ENCODE results near the gene LARP1. TPM values are rescaled to one million over a fixed set of nuclear protein-coding genes. Genes with fewer than 3 reads are reported as not detected.
A peak's percentile ranks its signal among the peaks of the same experiment; 100 is the strongest.

The LARP1 gene
- polyA plus RNA-seq, result 39.3 to 139 TPM (median 65.6 TPM) in 3 replicates
- polyA plus RNA-seq (2011; ENCODE audit: low read depth), result 74.4 TPM
- 74.6 and 86.7 TPM in 2 replicates for polyA plus RNA-seq (2011; cell fraction: cytosol; rRNA removed)
- polyA plus RNA-seq (2011; cell fraction: nucleus; rRNA removed), result 161 and 167 TPM in 2 replicates
- 51.1 and 105 TPM in 2 replicates for polyA plus RNA-seq (2012; ENCODE audit: low replicate concordance)
- 74.0 to 207 TPM (median 113 TPM) in 3 replicates for polyA minus RNA-seq
- 70.0 TPM for polyA minus RNA-seq (2011; cell fraction: cytosol; rRNA and poly(A)+ RNA removed)
- polyA minus RNA-seq (2011; cell fraction: nucleus; rRNA and poly(A)+ RNA removed), result 98.7 and 186 TPM in 2 replicates

GRCh38 chr5:154755361-154756008 lies at the start of gene LARP1:
Gene LARP1 (plus strand): TSS chr5:154755377. CDS start chr5:154755758, 381 bp downstream.
- no peak for DNase-seq (ENCODE audit: low read depth, low spot score)
- FAIRE-seq, result no peak
- Histone ChIP-seq H3K9me3 (ENCODE audit: control insufficient read depth, low read depth, low read length) (no peaks in the 10 kb centered on the region), H4K20me1 (ENCODE audit: control insufficient read depth, extremely low read depth, insufficient read depth, low read length) (peaks cover 25% of the 10 kb centered on the region), H3K9ac (ENCODE audit: control insufficient read depth, extremely low read depth, insufficient read depth, low read length) (peak within 1 kb of the TSS; percentile 97), H3K36me3 (ENCODE audit: control insufficient read depth in 2 of 2, extremely low read depth in 1 of 2, insufficient read depth in 2 of 2, low read length in 2 of 2) (no peaks in the 10 kb centered on the region), H3K9me1 (ENCODE audit: control insufficient read depth, extremely low read depth, insufficient read depth, low read length) (no peaks in the 10 kb centered on the region), H3K4me2 (ENCODE audit: control insufficient read depth, extremely low read depth, insufficient read depth, low read depth, low read length) (peak within 1 kb of the TSS; percentile 70), H2AFZ (ENCODE audit: control insufficient read depth, low read length) (peak within 1 kb of the TSS; percentile 61), H3K27me3 (ENCODE audit: control insufficient read depth, extremely low read depth, insufficient read depth, low read length) (no peaks in the 10 kb centered on the region), H3K27ac (ENCODE audit: control insufficient read depth, insufficient read depth, low read length) (peak within 1 kb of the TSS; percentile 96), H3K79me2 (ENCODE audit: control insufficient read depth, insufficient read depth, low read length) (peaks cover 51% of the 10 kb centered on the region), H3K4me3 (ENCODE audit: control insufficient read depth in 2 of 3, extremely low read depth in 1 of 3, insufficient read depth in 2 of 3, low read depth in 1 of 3, low read length in 3 of 3) (peak within 1 kb of the TSS; percentile 77 to 94 (median 83)), H3K4me1 (ENCODE audit: control insufficient read depth, extremely low read depth, insufficient read depth, low read length) (peaks cover 31% of the 10 kb centered on the region)
- TF ChIP-seq CTCF (optimal IDR thresholded peaks at IDR 0.05 in 1 of 3, IDR thresholded peaks at IDR 0.05 in 1 of 3, conservative IDR thresholded peaks at IDR 0.05 in 1 of 3; ENCODE audit: extremely low read depth in 1 of 3, insufficient read depth in 2 of 3, low read length in 3 of 3) (no peak), EZH2 (IDR thresholded peaks at IDR 0.05; ENCODE audit: low read length) (no peak)
- dilution Hi-C loops (cut with MboI; ENCODE audit: extremely low pct_ligation_motif_present, low sequenced_read_pairs), result no loop called here

- FAIRE-seq, result no peak
- H3K4me3 ChIP-seq (ENCODE audit: control insufficient read depth in 2 of 3, extremely low read depth in 1 of 3, insufficient read depth in 2 of 3, low read depth in 1 of 3, low read length in 3 of 3), result no peak overlapping the region
- H4K20me1 ChIP-seq (ENCODE audit: control insufficient read depth, extremely low read depth, insufficient read depth, low read length), result no peaks in the 10 kb centered on the region
- H3K9me1 ChIP-seq (ENCODE audit: control insufficient read depth, extremely low read depth, insufficient read depth, low read length), result no peaks in the 10 kb centered on the region
- no peaks in the 10 kb centered on the region for H3K4me1 ChIP-seq (ENCODE audit: control insufficient read depth, extremely low read depth, insufficient read depth, low read length)
- H3K27ac ChIP-seq (ENCODE audit: control insufficient read depth, insufficient read depth, low read length), result no peak overlapping the region
- TF ChIP-seq EZH2 (IDR thresholded peaks at IDR 0.05; ENCODE audit: low read length) (no peak), CTCF (optimal IDR thresholded peaks at IDR 0.05 in 1 of 3, IDR thresholded peaks at IDR 0.05 in 1 of 3, conservative IDR thresholded peaks at IDR 0.05 in 1 of 3; ENCODE audit: extremely low read depth in 1 of 3, insufficient read depth in 2 of 3, low read length in 3 of 3) (no peak)
- no peaks in the 10 kb centered on the region for H3K27me3 ChIP-seq (ENCODE audit: control insufficient read depth, extremely low read depth, insufficient read depth, low read length)
- no peak overlapping the region for H3K4me2 ChIP-seq (ENCODE audit: control insufficient read depth, extremely low read depth, insufficient read depth, low read depth, low read length)
- H3K9ac ChIP-seq (ENCODE audit: control insufficient read depth, extremely low read depth, insufficient read depth, low read length), result no peak overlapping the region
- H3K36me3 ChIP-seq (ENCODE audit: control insufficient read depth in 2 of 2, extremely low read depth in 1 of 2, insufficient read depth in 2 of 2, low read length in 2 of 2), result no peaks in the 10 kb centered on the region
- no peaks in the 10 kb centered on the region for H3K9me3 ChIP-seq (ENCODE audit: control insufficient read depth, low read depth, low read length)
- DNase-seq (ENCODE audit: low read depth, low spot score), result no peak
- H3K79me2 ChIP-seq (ENCODE audit: control insufficient read depth, insufficient read depth, low read length), result no peaks in the 10 kb centered on the region
- dilution Hi-C loops (cut with MboI; ENCODE audit: extremely low pct_ligation_motif_present, low sequenced_read_pairs), result no loop called here
- no peak overlapping the region for H2AFZ ChIP-seq (ENCODE audit: control insufficient read depth, low read length)
These were observed 48.8 kb upstream of the LARP1 start for GRCh38 chr5:154706416-154706815.
